Mammary epithelial cell (primary cell): Measurements from ENCODE around the gene GNA15.

Experiments used
- CTCF ChIP-seq, 2 donors: IDR thresholded peaks in 1 of 2; conservative IDR thresholded peaks in 1 of 2; 2 replicates each; pipeline ENCODE4 v1.5.1; 2011 to 2012; ENCODE audit warnings: inconsistent platforms in 2 of 2, low read length in 2 of 2, mild to moderate bottlenecking in 2 of 2, control low read depth in 1 of 2, low read depth in 1 of 2; ENCODE audit not compliant: insufficient read depth in 1 of 2; ENCODE audit errors: extremely low read depth in 1 of 2
- EZH2 ChIP-seq: IDR thresholded peaks from 2 replicates; pipeline ENCODE4 v1.6.1; 2012; ENCODE audit warnings: low read length, inconsistent platforms, borderline replicate concordance

- TF ChIP-seq EZH2 = no peak
- TF ChIP-seq CTCF (conservative IDR thresholded peaks at IDR 0.05 in 1 of 2, IDR thresholded peaks at IDR 0.05 in 1 of 2; ENCODE audit: extremely low read depth in 1 of 2, insufficient read depth in 1 of 2, low read depth in 1 of 2, low read length in 2 of 2) = no peak
Observed at GRCh38 chr19:3096902-3097326, 38.9 kb upstream of the GNA15 start.
